GM18505 (cell line): ENCODE results near the gene TMEM63A.
"Not testable (repeated sequence)": the region's sequence is repeated elsewhere in the genome, so short reads cannot be mapped to it uniquely, and the experiment has no call there.

Experiments used
- ATAC-seq: cut with Tn5 transposase; IDR thresholded peaks from one replicate; pipeline ENCODE4 v1.9.1; 2021; ENCODE audit not compliant: unreplicated experiment
- POLR2A ChIP-seq: IDR thresholded peaks from 4 replicates; pipeline ENCODE4 v1.6.1; 2011; ENCODE audit warnings: borderline replicate concordance; ENCODE audit not compliant: insufficient read depth, insufficient read length; ENCODE audit errors: extremely low read depth

Gene TMEM63A

GRCh38 chr1:225806249-225806648 lies 75.9 kb downstream of the TMEM63A start:
- ATAC-seq = no peak
- no peak for TF ChIP-seq POLR2A

GRCh38 chr1:225801146-225801545 lies 81.0 kb downstream of the TMEM63A start:
- not testable (repeated sequence) for ATAC-seq

GRCh38 chr1:225796097-225796496 lies 86.1 kb downstream of the TMEM63A start:
- not testable (repeated sequence) for ATAC-seq
